ENCODE measurements around the gene PEX5. TPM values are rescaled to one million over a fixed set of nuclear protein-coding genes. Genes with fewer than 3 reads are reported as not detected.

PEX5 gene
- total and polyA plus RNA-seq, 2 of the 8 experiments (the other 6 are each of a cell fraction or from before 2014, with no cell fraction given), result 16.8 to 50.5 TPM

- no peak for TF ChIP-seq USF2 (IDR thresholded peaks at IDR 0.05; ENCODE audit: low read length)
- no peak for TF ChIP-seq BRCA1 (IDR thresholded peaks at IDR 0.05; ENCODE audit: low read depth, low read length)
- TF ChIP-seq SP4 (IDR thresholded peaks at IDR 0.05; ENCODE audit: low read length), result no peak
- TF ChIP-seq PHF8 (conservative IDR thresholded peaks at IDR 0.05; ENCODE audit: low read depth, low read length), result no peak
- no peak for TF ChIP-seq SIX5 (IDR thresholded peaks at IDR 0.05; ENCODE audit: low read depth, low read length)
- no peak for TF ChIP-seq SP2 (IDR thresholded peaks at IDR 0.05; ENCODE audit: low read length)
These were observed 34.5 kb upstream of the PEX5 start (continued) for GRCh38 chr12:7154901-7155470.
